Measurements from ENCODE around the gene CD8B.

- TF ChIP-seq RAD21 (IDR thresholded peaks at IDR 0.05; ENCODE audit: low read depth) (no peak), EZH2 (IDR thresholded peaks at IDR 0.05) (no peak), ZNF274 (IDR thresholded peaks at IDR 0.05; ENCODE audit: low read depth, low read length) (no peak)
These were observed 82.7 kb downstream of the CD8B start for GRCh38 chr2:86778957-86779356.
